GM18909 (cell line): ENCODE data around the gene CNNM4.

Source experiments
- ATAC-seq: cut with Tn5 transposase; IDR thresholded peaks from one replicate; pipeline ENCODE4 v1.9.1; 2021; ENCODE audit warnings: mild to moderate bottlenecking; ENCODE audit not compliant: unreplicated experiment, poor library complexity

The CNNM4 gene

GRCh38 chr2:96847586-96847985, 86.9 kb downstream of the CNNM4 start:
- ATAC-seq, result no peak

DNA sequence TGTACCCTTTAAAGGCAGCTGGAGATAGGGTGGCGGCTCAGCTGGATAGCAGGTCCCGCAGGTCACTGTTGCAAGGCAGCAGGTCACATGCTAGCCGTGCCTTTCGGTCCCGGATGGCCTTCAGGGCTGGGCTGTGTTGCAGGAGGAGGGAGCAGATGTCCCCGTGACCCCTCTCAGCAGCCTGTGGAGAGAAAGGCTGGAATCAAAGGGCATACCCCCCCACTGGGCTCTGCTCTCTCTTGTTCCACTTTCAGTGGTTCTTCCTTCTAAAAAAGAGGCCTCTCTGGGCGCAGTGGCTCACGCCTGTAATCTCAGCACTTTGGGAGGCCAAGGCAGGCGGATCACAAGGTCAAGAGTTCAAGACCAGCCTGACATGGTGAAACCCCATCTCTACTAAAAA, 87.6 kb downstream of the CNNM4 start:
- ATAC-seq, result no peak

GRCh38 chr2:96852667-96853066, 92.0 kb downstream of the CNNM4 start:
- no peak for ATAC-seq

DNA sequence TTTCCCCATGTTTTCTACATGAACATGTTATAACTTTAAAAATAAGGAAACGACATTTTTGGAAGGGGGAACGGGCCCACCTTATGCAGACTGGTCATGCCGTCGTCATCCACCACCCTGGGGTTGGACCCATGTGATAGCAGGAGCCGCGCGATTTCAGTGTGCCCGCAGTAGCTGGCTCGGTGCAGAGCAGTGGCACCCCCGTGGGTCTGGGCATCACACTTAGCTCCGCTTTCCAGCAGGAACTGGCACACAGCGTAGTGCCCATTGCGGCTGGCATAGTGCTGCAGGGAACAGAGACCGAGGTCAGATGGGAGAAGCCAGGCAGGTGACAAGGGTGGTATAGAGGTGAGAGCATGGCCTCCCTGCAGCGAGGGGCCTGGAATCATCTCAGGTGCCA, 92.6 kb downstream of the CNNM4 start:
- ATAC-seq, result no peak

DNA sequence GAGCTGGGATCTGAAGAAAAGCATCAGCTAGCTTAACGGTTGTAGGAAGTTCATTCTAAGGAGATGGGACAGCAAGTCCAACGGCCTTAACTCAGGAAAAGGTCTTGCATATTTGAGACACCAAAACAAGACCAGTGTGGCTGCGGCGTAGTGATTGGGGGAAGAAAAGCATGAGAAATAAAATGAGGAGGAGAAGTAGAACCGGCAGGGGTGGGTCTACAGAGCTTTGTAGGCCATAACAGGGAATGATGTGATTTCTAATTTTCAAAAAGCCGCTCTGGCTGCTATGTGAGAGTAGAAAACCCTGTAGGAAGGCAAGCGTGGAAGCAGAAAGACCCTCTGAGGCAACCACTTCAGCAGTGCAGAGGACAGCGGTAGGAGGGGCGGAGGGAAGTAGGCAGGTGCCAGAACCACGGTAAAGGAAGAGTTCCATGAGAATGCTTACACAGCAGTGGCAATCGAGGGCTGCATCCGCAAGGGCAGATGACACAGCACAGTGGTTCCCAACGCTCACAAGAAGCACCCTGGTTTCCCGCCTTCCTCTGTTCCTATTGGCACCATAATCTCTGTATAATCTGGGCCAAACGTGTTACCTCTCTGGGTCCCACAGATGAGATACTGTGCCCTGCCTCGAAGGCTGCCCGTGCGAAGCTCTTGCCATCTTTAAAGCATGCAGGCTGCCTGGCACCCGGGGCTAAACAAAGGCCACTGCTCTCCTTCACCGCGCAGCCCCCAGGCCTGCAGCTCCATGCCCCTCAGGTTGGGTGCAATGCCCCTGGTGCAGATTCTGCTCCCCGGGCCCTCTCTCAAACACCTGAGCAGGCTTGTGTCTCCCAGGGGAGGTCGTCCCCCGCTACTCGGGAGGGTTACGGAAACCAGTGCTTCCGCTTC, 96.3 kb downstream of the CNNM4 start:
- ATAC-seq, result peak; percentile 27

DNA sequence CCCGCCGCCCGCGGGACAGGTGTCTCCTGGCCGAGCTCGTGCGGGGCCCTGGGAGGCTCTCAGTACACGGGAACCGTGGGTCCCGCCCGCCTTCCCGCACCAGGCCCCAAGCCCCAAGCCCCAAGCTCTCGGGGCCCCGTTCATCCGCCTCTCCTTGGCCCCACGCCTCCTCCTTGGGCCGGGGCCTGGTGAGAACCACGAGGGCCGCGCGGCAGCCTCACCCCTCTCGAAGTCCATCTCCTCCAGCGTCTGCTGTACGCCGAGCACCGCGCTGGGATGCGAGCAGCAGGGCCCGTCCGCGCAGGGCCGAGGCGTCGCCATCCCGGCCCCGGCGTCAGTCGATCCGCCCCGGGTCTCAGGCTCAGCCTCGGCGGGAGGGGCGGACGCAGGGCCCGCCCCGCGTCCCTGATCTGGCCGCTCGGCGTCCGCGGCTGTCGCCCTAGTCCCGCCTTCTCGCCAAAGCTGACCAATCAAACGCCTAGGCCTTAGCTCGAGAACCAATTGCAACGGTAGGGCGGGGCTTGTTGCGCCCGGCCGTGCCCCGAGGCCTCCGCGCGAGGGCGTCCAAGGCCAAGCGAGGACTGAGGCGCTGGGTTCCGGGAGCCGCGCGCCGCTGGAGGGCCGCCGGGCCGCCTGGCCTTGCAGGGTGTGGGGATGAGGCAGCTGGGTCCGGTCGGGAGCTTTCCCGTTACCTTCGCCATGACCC, 97.1 kb downstream of the CNNM4 start, which contains the start of gene ANKRD39:
TSS of gene ANKRD39 (minus strand) at position 350 of the 706 bp plus-strand sequence. CDS start at position 321, 29 bp downstream.
- ATAC-seq, result peak; percentile 90

GRCh38 chr2:96859099-96859649, 98.5 kb downstream of the CNNM4 start:
- ATAC-seq, result no peak

- no peak for ATAC-seq
Observed at GRCh38 chr2:96859681-96860064, 99.0 kb downstream of the CNNM4 start.

GRCh38 chr2:96860065-96861029, 99.6 kb downstream of the CNNM4 start:
- ATAC-seq, result no peak

DNA sequence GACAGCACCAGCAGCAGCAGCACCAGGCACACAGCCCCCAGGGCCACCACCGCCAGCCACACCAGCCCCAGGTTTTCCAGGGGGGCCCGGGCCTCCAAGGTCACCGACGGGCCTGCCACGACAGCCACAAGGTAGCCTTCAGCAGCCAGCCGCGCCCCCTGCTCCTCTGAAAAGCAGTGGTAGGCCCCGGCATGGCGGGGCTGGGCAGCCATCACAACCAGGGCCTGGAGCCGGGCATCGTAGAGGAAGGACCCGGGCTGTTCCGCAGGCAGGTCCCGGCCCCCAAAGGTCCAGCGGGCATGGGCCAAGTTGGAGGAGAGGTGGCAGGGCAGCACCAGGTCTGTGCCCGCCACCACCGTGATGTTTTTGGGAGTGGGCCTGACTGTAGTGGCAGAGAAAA, 100.4 kb downstream of the CNNM4 start:
- no peak for ATAC-seq
